Measurements from ENCODE around the gene ARIH1. TPM values are rescaled to one million over a fixed set of nuclear protein-coding genes. Genes with fewer than 3 reads are reported as not detected.

The ARIH1 gene
- total and polyA plus RNA-seq, 2 of the 4 experiments (the other 2 are of a cell fraction): 24.0 to 41.2 TPM

GRCh38 chr15:72464251-72464650 is 9.9 kb upstream of the ARIH1 start:
- H3K56ac ChIP-seq (ENCODE audit: extremely low read depth, insufficient read depth, low read length): no peak overlapping the region
- H2AK5ac ChIP-seq (ENCODE audit: low read depth, low read length): no peak overlapping the region
- H4K20me1 ChIP-seq (ENCODE audit: insufficient read depth, low read length): no peaks in the 10 kb centered on the region
- no peak overlapping the region for H4K91ac ChIP-seq (ENCODE audit: insufficient read depth, low read depth, low read length)
- in situ Hi-C loops (cut with MboI; ENCODE audit: low sequenced_read_pairs): no loop called here
- H3K9ac ChIP-seq (ENCODE audit: low read depth, low read length): no peak overlapping the region
- H3K27ac ChIP-seq (ENCODE audit: insufficient read depth, low read length): no peak overlapping the region
- ATAC-seq (ENCODE audit: low read depth): no peak
- no peak overlapping the region for H3K4me3 ChIP-seq (ENCODE audit: insufficient read depth, low read depth, low read length)
- POLR2A ChIA-PET (ENCODE audit: unreplicated experiment): interaction anchor here (0.6 kb wide), 1 partner anchor 65 kb away, joined by 3 read pairs; no protein-coding TSS in a partner anchor
- no TSS peak for BruUV-seq (replicated peaks)
- H3K4ac ChIP-seq (ENCODE audit: low read depth, low read length): no peak overlapping the region
- H3K27me3 ChIP-seq (ENCODE audit: control insufficient read depth, insufficient read depth, low read length): no peaks in the 10 kb centered on the region
- CTCF ChIA-PET: interaction anchor here (0.8 kb wide), 1 partner anchor 136 kb away, joined by 3 read pairs; no protein-coding TSS in a partner anchor
- H3K36me3 ChIP-seq (ENCODE audit: control insufficient read depth, insufficient read depth, low read length): no peaks in the 10 kb centered on the region
- H3K18ac ChIP-seq (ENCODE audit: low read depth, low read length): no peak overlapping the region
- H3K9me3 ChIP-seq (ENCODE audit: control insufficient read depth, insufficient read depth, low read length): no peaks in the 10 kb centered on the region
- no peak overlapping the region for H4K8ac ChIP-seq (ENCODE audit: low read depth in 2 of 2, low read length in 2 of 2)
- WGBS, 2 experiments (ENCODE audit: extremely low coverage in 2 of 2, insufficient read length in 1 of 2): no CpG with 5 or more reads among the region's 7 CpGs
- H2AFZ ChIP-seq (replicated peaks; ENCODE audit: low read length, poor library complexity): no peak overlapping the region
- no peaks in the 10 kb centered on the region for H3K4me1 ChIP-seq (ENCODE audit: control insufficient read depth, insufficient read depth, low read length)
- H2AK9ac ChIP-seq (replicated peaks; ENCODE audit: low read depth, low read length, poor library complexity): no peak overlapping the region
- intact Hi-C loops (cut with micrococcal nuclease): loop anchor here (5.0 kb wide), 1 partner anchor 72 kb away; no protein-coding TSS in a partner anchor
- dilution Hi-C loops (cut with HindIII; ENCODE audit: low sequenced_read_pairs, unreplicated experiment): no loop called here
- no peak overlapping the region for H4K5ac ChIP-seq (ENCODE audit: low read depth, low read length)
- TF ChIP-seq RCOR1 (IDR thresholded peaks at IDR 0.05; ENCODE audit: insufficient replicate concordance, low read length): no peak
- no peak for TF ChIP-seq RAD21 (IDR thresholded peaks at IDR 0.05; ENCODE audit: low read length)
- TF ChIP-seq POLR2A (IDR thresholded peaks at IDR 0.05; ENCODE audit: low read depth, low read length): no peak
- no peak for TF ChIP-seq MXI1 (IDR thresholded peaks at IDR 0.05; ENCODE audit: borderline replicate concordance, low read depth, low read length)
- TF ChIP-seq CHD1 (IDR thresholded peaks at IDR 0.05; ENCODE audit: low read depth, low read length): no peak
- TF ChIP-seq RFX5 (IDR thresholded peaks at IDR 0.05; ENCODE audit: low read depth, low read length): no peak
- no peak for TF ChIP-seq MAZ (IDR thresholded peaks at IDR 0.05; ENCODE audit: borderline replicate concordance, low read depth, low read length)
- no peak for TF ChIP-seq NFE2L2 (IDR thresholded peaks at IDR 0.05; ENCODE audit: low read depth, low read length)
- H2BK5ac ChIP-seq (ENCODE audit: low read depth, low read length, poor library complexity, severe bottlenecking): no peak overlapping the region
- H3K23ac ChIP-seq (ENCODE audit: low read depth, low read length): no peak overlapping the region
- no peak overlapping the region for H2BK120ac ChIP-seq (ENCODE audit: low read depth, low read length)
- H3K9me1 ChIP-seq (ENCODE audit: insufficient read depth, low read length): no peaks in the 10 kb centered on the region
- no peak for DNase-seq
- H3K14ac ChIP-seq (replicated peaks; ENCODE audit: low read depth, low read length): no peak overlapping the region
- no peak overlapping the region for H2BK20ac ChIP-seq (ENCODE audit: low read depth, low read length)
- H3K79me1 ChIP-seq (ENCODE audit: low read depth in 1 of 2, low read length in 2 of 2): no peaks in the 10 kb centered on the region
- no peak overlapping the region for H2BK15ac ChIP-seq (ENCODE audit: low read depth, low read length)
- no peak overlapping the region for H3K4me2 ChIP-seq (ENCODE audit: low read depth, low read length)

Measured in IMR-90 (cell line).